HEK293T (cell line): Measurements from ENCODE around the gene FBN1.

Experiments used
- ARNT ChIP-seq: fragments of 450-650 bp; IDR thresholded peaks from 2 replicates; pipeline ENCODE4 v1.6.1; 2017; ENCODE audit warnings: mild to moderate bottlenecking
- BHLHE40 ChIP-seq: fragments of 450-650 bp; IDR thresholded peaks from 2 replicates; pipeline ENCODE4 v1.6.1; 2016; ENCODE audit warnings: mild to moderate bottlenecking, moderate library complexity, borderline replicate concordance
- CTBP1 ChIP-seq: fragments of 450-650 bp; IDR thresholded peaks from 2 replicates; pipeline ENCODE4 v1.6.1; 2016; ENCODE audit warnings: borderline replicate concordance
- ELF4 ChIP-seq: fragments of 450-650 bp; IDR thresholded peaks from 2 replicates; pipeline ENCODE4 v1.6.1; 2017; ENCODE audit warnings: antibody characterized with exemption
- FOXA1 ChIP-seq: fragments of 450-650 bp; IDR thresholded peaks from 2 replicates; pipeline ENCODE4 v1.6.1; 2016; ENCODE audit warnings: mild to moderate bottlenecking
- FOXM1 ChIP-seq: fragments of 450-650 bp; IDR thresholded peaks from 2 replicates; pipeline ENCODE4 v1.6.1; 2017; ENCODE audit warnings: mild to moderate bottlenecking, borderline replicate concordance
- TARDBP ChIP-seq: fragments of 450-650 bp; IDR thresholded peaks from 2 replicates; pipeline ENCODE4 v1.6.1; 2016

DNA sequence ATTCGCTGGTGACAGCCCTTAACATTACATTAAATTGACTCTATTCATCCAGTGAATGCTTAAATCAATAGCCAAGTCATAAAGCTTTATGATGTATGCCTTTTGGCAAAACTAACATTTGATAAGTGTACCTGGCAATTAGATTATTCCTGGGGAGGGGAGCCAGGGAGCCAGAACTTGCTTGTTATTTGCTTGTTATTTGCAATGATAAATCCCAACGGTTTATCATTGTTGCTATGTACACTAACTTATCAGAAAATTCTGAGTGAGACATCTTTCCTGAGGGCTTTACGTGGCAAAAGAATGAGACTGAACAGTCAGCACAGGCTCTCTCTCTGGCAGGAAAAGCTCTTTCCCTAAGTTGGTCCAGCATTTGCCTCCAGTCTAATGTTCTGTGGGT, 35.8 kb upstream of the FBN1 start:
- TF ChIP-seq ARNT (no peak), BHLHE40 (no peak), ELF4 (no peak), FOXM1 (no peak), CTBP1 (no peak), TARDBP (no peak), FOXA1 (no peak)
